GM10248 (cell line): ENCODE data around the gene NOPCHAP1.
"Not testable (repeated sequence)": the region's sequence is repeated elsewhere in the genome, so short reads cannot be mapped to it uniquely, and the experiment has no call there.

Experiments
- CTCF ChIA-PET: fragments of 300-600 bp; sonication (Branson Sonifier 250); formaldehyde crosslinking; extraction: SDS; loops from one replicate; lab custom pipeline; 2021; ENCODE audit warnings: antibody characterized with exemption; lab: Yijun Ruan, JAX
- POLR2A ChIA-PET: fragments of 350-650 bp; sonication (Branson Sonifier 250); formaldehyde crosslinking; extraction: SDS; loops from one replicate; lab custom pipeline; 2020; ENCODE audit warnings: antibody characterized with exemption; lab: Yijun Ruan, JAX
- DNase-seq: peaks from one replicate; pipeline ENCODE4 v3.0.0; 2012; ENCODE audit errors: extremely low spot score
- TF ChIP-seq, protein P1 (sequence below): IDR thresholded peaks from 2 replicates; pipeline ENCODE4 v1.5.1; 2012; ENCODE audit warnings: mild to moderate bottlenecking, low read depth; ENCODE audit errors: extremely low read depth, missing control alignments, control extremely low read depth

The NOPCHAP1 gene, protein sequence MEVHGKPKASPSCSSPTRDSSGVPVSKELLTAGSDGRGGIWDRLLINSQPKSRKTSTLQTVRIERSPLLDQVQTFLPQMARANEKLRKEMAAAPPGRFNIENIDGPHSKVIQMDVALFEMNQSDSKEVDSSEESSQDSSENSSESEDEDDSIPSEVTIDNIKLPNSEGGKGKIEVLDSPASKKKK

DNA sequence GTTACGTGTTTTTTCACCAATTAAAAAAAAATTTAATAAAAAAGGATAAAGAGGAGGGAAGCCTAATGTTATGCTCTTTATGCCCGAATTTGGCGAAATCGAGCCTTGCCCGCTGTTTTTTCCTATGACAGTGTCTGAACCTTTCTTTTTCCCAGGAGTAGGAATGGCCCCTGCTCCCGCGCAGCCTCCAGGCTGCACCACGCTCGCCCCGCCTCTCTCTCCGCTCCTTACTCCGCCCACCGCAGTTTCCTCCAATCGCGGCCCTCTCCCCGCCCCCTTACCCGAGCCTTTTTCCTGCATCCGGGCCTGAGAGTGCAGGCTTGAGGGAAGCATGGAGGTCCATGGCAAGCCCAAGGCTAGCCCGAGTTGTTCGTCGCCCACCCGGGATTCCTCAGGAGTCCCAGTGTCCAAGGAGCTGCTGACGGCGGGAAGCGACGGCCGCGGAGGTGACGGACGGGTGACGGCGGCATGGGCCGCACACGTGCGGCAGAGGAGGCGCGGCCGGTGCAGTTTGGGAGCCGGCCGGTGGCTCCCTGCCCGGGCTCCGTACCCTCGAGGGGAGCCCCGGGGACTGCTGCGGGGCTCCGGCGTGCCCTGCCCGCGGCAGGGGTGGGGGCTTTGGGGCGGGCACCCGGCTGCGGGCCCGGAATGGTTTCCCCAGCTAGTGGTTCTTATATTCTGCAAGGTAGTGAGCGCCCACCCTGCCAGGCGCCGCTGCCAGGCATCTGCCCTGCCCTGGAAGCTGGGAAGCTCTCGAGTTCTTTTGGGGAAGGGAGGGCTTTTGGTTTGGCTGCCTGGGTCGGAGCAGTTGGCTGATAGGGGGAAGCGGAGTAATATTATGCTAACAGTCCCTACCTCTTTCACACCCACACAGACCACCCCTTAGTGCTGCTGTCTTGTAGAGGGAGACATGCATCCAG lies at the start of gene NOPCHAP1:
NOPCHAP1 (plus strand) TSS at position 295 of the 920 bp plus-strand sequence; CDS start at position 332, 37 bp downstream.
- TF ChIP-seq, protein P1, sequence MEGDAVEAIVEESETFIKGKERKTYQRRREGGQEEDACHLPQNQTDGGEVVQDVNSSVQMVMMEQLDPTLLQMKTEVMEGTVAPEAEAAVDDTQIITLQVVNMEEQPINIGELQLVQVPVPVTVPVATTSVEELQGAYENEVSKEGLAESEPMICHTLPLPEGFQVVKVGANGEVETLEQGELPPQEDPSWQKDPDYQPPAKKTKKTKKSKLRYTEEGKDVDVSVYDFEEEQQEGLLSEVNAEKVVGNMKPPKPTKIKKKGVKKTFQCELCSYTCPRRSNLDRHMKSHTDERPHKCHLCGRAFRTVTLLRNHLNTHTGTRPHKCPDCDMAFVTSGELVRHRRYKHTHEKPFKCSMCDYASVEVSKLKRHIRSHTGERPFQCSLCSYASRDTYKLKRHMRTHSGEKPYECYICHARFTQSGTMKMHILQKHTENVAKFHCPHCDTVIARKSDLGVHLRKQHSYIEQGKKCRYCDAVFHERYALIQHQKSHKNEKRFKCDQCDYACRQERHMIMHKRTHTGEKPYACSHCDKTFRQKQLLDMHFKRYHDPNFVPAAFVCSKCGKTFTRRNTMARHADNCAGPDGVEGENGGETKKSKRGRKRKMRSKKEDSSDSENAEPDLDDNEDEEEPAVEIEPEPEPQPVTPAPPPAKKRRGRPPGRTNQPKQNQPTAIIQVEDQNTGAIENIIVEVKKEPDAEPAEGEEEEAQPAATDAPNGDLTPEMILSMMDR: no peak
- CTCF ChIA-PET: interaction anchor here (1.2 to 1.6 kb wide), 4 partner anchors 8 to 604 kb away, joined by 3 to 5 read pairs (median 4); no protein-coding TSS in a partner anchor
- DNase-seq: peak; percentile 92
- POLR2A ChIA-PET: no interaction called here

DNA sequence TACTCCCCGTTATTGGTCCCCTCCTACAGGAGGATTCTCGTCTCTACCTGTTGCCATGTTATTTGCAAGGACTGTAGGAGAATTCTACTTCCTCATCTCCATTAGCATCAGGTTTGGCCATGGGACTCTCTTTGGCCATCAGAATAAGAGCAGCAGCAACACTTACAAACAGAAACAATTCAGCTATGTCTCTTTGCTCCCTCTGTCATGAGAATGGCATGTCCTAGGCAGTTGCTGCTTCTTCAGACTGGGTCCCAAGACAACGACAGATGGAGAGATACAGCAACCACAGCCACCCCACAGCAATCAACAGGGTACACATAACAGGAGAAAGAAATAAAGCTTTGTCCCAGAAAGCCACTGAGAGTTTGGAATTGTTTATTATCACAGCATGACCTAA lies 47.7 kb upstream of the NOPCHAP1 start:
- TF ChIP-seq, protein P1: no peak
- ChIA-PET CTCF (interaction anchor here (1.3 to 1.6 kb wide), 3 partner anchors 8 to 255 kb away, joined by 3 to 4 read pairs (median 4); no protein-coding TSS in a partner anchor), POLR2A (no interaction called here)
- no peak for DNase-seq

DNA sequence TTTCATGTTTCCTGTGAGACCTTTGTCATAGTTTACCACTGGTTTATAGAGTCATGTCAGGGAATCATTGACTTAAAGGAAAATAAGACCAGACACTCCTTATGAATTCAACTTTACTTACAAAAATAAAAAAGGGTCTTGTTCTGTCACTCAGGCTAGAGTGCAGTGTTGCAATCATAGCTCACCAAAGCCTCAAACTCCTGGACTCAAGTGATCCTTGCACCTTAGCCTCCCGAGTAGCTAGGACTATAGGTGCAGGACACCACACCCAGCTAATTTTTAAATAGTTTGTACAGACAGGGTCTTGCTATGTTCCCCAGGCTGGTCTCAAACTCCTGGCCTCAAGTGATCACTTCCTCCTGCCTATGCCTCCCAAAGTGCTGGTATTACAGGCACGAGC lies 47.0 kb upstream of the NOPCHAP1 start:
- CTCF ChIA-PET: interaction anchor here (1.3 to 1.6 kb wide), 3 partner anchors 9 to 256 kb away, joined by 3 to 4 read pairs (median 4); no protein-coding TSS in a partner anchor
- TF ChIP-seq, protein P1: no peak
- no peak for DNase-seq
- POLR2A ChIA-PET: no interaction called here

DNA sequence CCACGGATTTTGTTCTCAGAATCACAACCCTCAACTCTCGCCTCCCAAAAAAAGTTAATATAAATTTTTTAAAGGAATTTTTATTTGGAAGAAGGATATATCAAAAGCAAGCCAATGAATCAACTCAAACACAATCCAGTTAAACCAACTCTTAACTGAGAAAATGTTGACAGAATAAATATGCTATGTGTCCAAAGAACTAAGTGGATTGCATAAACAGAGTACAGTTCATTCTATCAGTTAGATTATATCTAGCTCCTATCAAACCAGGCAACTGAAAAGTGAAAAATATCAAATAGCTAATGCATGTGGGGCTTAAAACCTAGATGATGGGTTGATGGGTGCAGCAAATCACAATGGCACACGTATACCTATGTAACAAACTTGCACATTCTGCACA lies 44.7 kb upstream of the NOPCHAP1 start:
- CTCF ChIA-PET: interaction anchor here (1.5 to 4.0 kb wide), 3 partner anchors 11 to 17 kb away, joined by 4 to 17 read pairs (median 6); partner anchors contain the start of gene SLC41A2
- POLR2A ChIA-PET: no interaction called here
- TF ChIP-seq, protein P1: no peak
- no peak for DNase-seq

DNA sequence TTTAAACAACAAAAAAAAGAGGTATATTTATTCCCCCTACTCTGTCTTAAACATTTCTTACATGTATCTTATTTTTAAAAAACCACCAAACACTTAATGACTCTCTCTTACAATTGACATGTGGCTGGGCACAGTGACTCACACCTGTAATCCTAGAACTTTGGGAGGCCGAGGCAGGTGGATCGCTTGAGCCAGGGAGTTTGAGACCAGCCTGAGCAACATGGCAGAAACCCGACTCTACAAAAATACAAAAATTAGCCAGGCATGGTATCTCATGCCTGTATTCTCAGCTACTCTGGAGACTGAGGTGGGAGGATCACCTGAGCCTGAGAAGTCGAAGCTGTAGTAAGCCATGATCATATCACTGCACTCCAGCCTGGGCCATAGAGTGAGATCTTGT lies 44.0 kb upstream of the NOPCHAP1 start:
- no peak for DNase-seq

DNA sequence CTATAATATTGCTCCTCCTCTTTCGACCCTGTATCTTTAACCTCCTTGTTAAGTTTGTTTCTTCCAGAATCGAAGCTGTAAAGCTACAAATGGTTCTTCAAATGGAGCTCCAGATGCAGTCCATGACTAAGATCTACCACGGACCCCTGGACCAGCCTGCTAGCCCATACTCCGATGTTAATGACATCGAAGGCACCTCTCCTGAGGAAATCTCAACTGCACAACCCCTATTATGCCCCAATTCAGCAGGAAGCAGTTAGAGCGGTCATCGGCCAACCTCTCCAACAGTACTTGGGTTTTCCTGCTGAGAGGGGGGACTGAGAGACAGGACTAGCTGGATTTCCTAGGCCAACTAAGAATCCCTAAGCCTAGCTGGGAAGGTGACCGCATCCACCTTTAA lies 42.7 kb upstream of the NOPCHAP1 start:
- CTCF ChIA-PET: interaction anchor here (0.9 to 4.0 kb wide), 4 partner anchors 9 to 508 kb away, joined by 3 to 17 read pairs (median 6); partner anchors contain the start of gene SLC41A2
- DNase-seq, POLR2A ChIA-PET: not testable (repeated sequence)

More for the DNA sequence above, 44.0 kb upstream of the NOPCHAP1 start:
- POLR2A ChIA-PET: no interaction called here
- TF ChIP-seq, protein P1: no peak
- CTCF ChIA-PET: interaction anchor here (1.0 to 4.0 kb wide), 5 partner anchors 11 to 152 kb away, joined by 4 to 17 read pairs (median 6); partner anchors contain the start of gene SLC41A2
